IMR-90 (cell line): Measurements from ENCODE around the gene HMOX1. TPM values are rescaled to one million over a fixed set of nuclear protein-coding genes. Genes with fewer than 3 reads are reported as not detected.

ENCODE experiments used
- ATAC-seq: fragments of 200-7000 bp; cut with Tn5 transposase; 2 replicates; pipeline ENCODE4 v1.9.1; 2020; ENCODE audit warnings: low read depth, mild to moderate bottlenecking, moderate library complexity
- BruUV-seq: library from RNA; stranded (reverse); fragments of 400-500 nt; replicated peaks from 2 replicates; lab custom pipeline; 2021; lab: Mats Ljungman, UMichigan
- CTCF ChIA-PET: fragments of 300-600 bp; formaldehyde crosslinking; extraction: SDS; loops from one replicate; lab custom pipeline; 2021; ENCODE audit warnings: antibody characterized with exemption; lab: Yijun Ruan, JAX
- POLR2A ChIA-PET: fragments of 300-600 bp; sonication (Branson Sonifier 250); formaldehyde crosslinking; loops from one replicate; lab custom pipeline; 2022; ENCODE audit warnings: antibody characterized with exemption; ENCODE audit not compliant: unreplicated experiment; lab: Charles Lee
- DNase-seq: peaks from one replicate; pipeline ENCODE4 v3.0.0; 2013
- H2AFZ ChIP-seq: replicated peaks from 2 replicates; pipeline ENCODE3; 2013; ENCODE audit warnings: low read length, mild to moderate bottlenecking; ENCODE audit not compliant: poor library complexity
- H2AK5ac ChIP-seq: 2 replicates; pipeline ENCODE4 v1.6.1; 2013; ENCODE audit warnings: low read depth, low read length, inconsistent platforms
- H2AK9ac ChIP-seq: replicated peaks from 2 replicates; pipeline ENCODE3; 2013; ENCODE audit warnings: mild to moderate bottlenecking, low read depth, low read length, moderate library complexity; ENCODE audit not compliant: poor library complexity
- H2BK120ac ChIP-seq: 2 replicates; pipeline ENCODE4 v1.6.1; 2013; ENCODE audit warnings: low read depth, low read length, inconsistent platforms
- H2BK15ac ChIP-seq: 3 replicates; pipeline ENCODE4 v1.6.1; 2013; ENCODE audit warnings: low read depth, low read length, inconsistent platforms
- H2BK20ac ChIP-seq: 2 replicates; pipeline ENCODE4 v1.6.1; 2013; ENCODE audit warnings: low read depth, mild to moderate bottlenecking, inconsistent platforms, low read length, moderate library complexity
- H2BK5ac ChIP-seq: 2 replicates; pipeline ENCODE4 v1.6.1; 2013; ENCODE audit warnings: mild to moderate bottlenecking, low read depth, low read length, inconsistent platforms; ENCODE audit not compliant: poor library complexity, severe bottlenecking
- H3K14ac ChIP-seq: replicated peaks from 2 replicates; pipeline ENCODE4 v1.6.1; 2013; ENCODE audit warnings: low read depth, low read length, inconsistent platforms
- H3K18ac ChIP-seq: 2 replicates; pipeline ENCODE4 v1.6.1; 2013; ENCODE audit warnings: low read depth, low read length, control low read depth
- H3K23ac ChIP-seq: 2 replicates; pipeline ENCODE4 v1.6.1; 2013; ENCODE audit warnings: low read depth, low read length, inconsistent platforms
- H3K27ac ChIP-seq: 2 replicates; pipeline ENCODE4 v1.5.1; 2013; ENCODE audit warnings: mild to moderate bottlenecking, control low read depth, low read length; ENCODE audit not compliant: insufficient read depth
- H3K27me3 ChIP-seq: 2 replicates; pipeline ENCODE4 v1.6.1; 2013; ENCODE audit warnings: low read length; ENCODE audit not compliant: control insufficient read depth, insufficient read depth
- H3K36me3 ChIP-seq: 2 replicates; pipeline ENCODE4 v1.6.1; 2013; ENCODE audit warnings: low read length, mixed read lengths; ENCODE audit not compliant: control insufficient read depth, insufficient read depth
- H3K4ac ChIP-seq: 2 replicates; pipeline ENCODE4 v1.6.1; 2013; ENCODE audit warnings: low read depth, low read length, inconsistent platforms
- H3K4me1 ChIP-seq: 2 replicates; pipeline ENCODE4 v1.6.1; 2013; ENCODE audit warnings: low read length, mixed read lengths; ENCODE audit not compliant: control insufficient read depth, insufficient read depth
- H3K4me2 ChIP-seq: 2 replicates; pipeline ENCODE4 v1.6.1; 2013; ENCODE audit warnings: low read depth, mild to moderate bottlenecking, control low read depth, low read length, moderate library complexity
- H3K4me3 ChIP-seq: 2 replicates; pipeline ENCODE4 v1.5.1; 2013; ENCODE audit warnings: low read depth, mild to moderate bottlenecking, control low read depth, low read length, moderate library complexity; ENCODE audit not compliant: insufficient read depth
- H3K56ac ChIP-seq: 2 replicates; pipeline ENCODE4 v1.6.1; 2013; ENCODE audit warnings: low read length, inconsistent platforms; ENCODE audit not compliant: insufficient read depth; ENCODE audit errors: extremely low read depth
- H3K79me1 ChIP-seq, 2 experiments: 2 replicates each; pipeline ENCODE4 v1.6.1; 2013; ENCODE audit warnings: low read length in 2 of 2, inconsistent platforms in 1 of 2, low read depth in 1 of 2
- H3K9ac ChIP-seq: 2 replicates; pipeline ENCODE4 v1.6.1; 2013; ENCODE audit warnings: low read depth, low read length, control low read depth
- H3K9me1 ChIP-seq: 2 replicates; pipeline ENCODE4 v1.6.1; 2013; ENCODE audit warnings: low read length, inconsistent platforms; ENCODE audit not compliant: insufficient read depth
- H3K9me3 ChIP-seq: 2 replicates; pipeline ENCODE4 v1.6.1; 2013; ENCODE audit warnings: low read length; ENCODE audit not compliant: control insufficient read depth, insufficient read depth
- H4K20me1 ChIP-seq: 2 replicates; pipeline ENCODE4 v1.6.1; 2013; ENCODE audit warnings: low read length, inconsistent platforms; ENCODE audit not compliant: insufficient read depth
- H4K5ac ChIP-seq: 2 replicates; pipeline ENCODE4 v1.6.1; 2013; ENCODE audit warnings: mild to moderate bottlenecking, low read depth, low read length, control low read depth
- H4K8ac ChIP-seq, 2 experiments: 2 replicates each; pipeline ENCODE4 v1.6.1; 2013; ENCODE audit warnings: low read depth in 2 of 2, low read length in 2 of 2, control low read depth in 1 of 2, inconsistent platforms in 1 of 2
- H4K91ac ChIP-seq: 2 replicates; pipeline ENCODE4 v1.6.1; 2013; ENCODE audit warnings: low read depth, low read length, inconsistent platforms; ENCODE audit not compliant: insufficient read depth
- BHLHE40 ChIP-seq: fragments of 150-350 bp; IDR thresholded peaks from 2 replicates; pipeline ENCODE4 v1.6.1; 2016; ENCODE audit warnings: mild to moderate bottlenecking, low read depth, low read length
- CEBPB ChIP-seq: IDR thresholded peaks from 2 replicates; pipeline ENCODE4 v1.6.1; 2012; ENCODE audit warnings: low read depth, low read length, improper control_type of control experiment
- CHD1 ChIP-seq: IDR thresholded peaks from 2 replicates; pipeline ENCODE4 v1.6.1; 2012; ENCODE audit warnings: low read depth, low read length, improper control_type of control experiment
- CTCF ChIP-seq: conservative IDR thresholded peaks from 2 replicates; pipeline ENCODE4 v1.5.1; 2012; ENCODE audit warnings: mild to moderate bottlenecking, low read depth, low read length, improper control_type of control experiment
- ELK1 ChIP-seq: fragments of 150-350 bp; IDR thresholded peaks from 2 replicates; pipeline ENCODE4 v1.6.1; 2016; ENCODE audit warnings: low read depth, mild to moderate bottlenecking, low read length, moderate library complexity, borderline replicate concordance
- FOS ChIP-seq: fragments of 150-350 bp; IDR thresholded peaks from 2 replicates; pipeline ENCODE4 v1.6.1; 2016; ENCODE audit warnings: low read depth, low read length
- MAFK ChIP-seq: IDR thresholded peaks from 2 replicates; pipeline ENCODE4 v1.6.1; 2012; ENCODE audit warnings: low read depth, low read length, improper control_type of control experiment
- MAZ ChIP-seq: IDR thresholded peaks from 2 replicates; pipeline ENCODE4 v1.6.1; 2012; ENCODE audit warnings: low read depth, mild to moderate bottlenecking, low read length, improper control_type of control experiment, moderate library complexity, borderline replicate concordance
- MXI1 ChIP-seq: IDR thresholded peaks from 2 replicates; pipeline ENCODE4 v1.6.1; 2012; ENCODE audit warnings: low read depth, mild to moderate bottlenecking, low read length, moderate library complexity, borderline replicate concordance
- NFE2L2 ChIP-seq: fragments of 150-350 bp; IDR thresholded peaks from 2 replicates; pipeline ENCODE4 v1.6.1; 2016; ENCODE audit warnings: low read depth, mild to moderate bottlenecking, low read length
- POLR2A ChIP-seq: IDR thresholded peaks from 2 replicates; pipeline ENCODE4 v1.6.1; 2012; ENCODE audit warnings: mild to moderate bottlenecking, low read depth, low read length
- RAD21 ChIP-seq: IDR thresholded peaks from 2 replicates; pipeline ENCODE4 v1.6.1; 2012; ENCODE audit warnings: low read length, improper control_type of control experiment
- RCOR1 ChIP-seq: IDR thresholded peaks from 2 replicates; pipeline ENCODE4 v1.6.1; 2012; ENCODE audit warnings: mild to moderate bottlenecking, low read length, improper control_type of control experiment; ENCODE audit not compliant: insufficient replicate concordance
- RFX5 ChIP-seq: IDR thresholded peaks from 2 replicates; pipeline ENCODE4 v1.8.0; 2012; ENCODE audit warnings: low read depth, mild to moderate bottlenecking, low read length, moderate library complexity
- SMC3 ChIP-seq: fragments of 150-350 bp; IDR thresholded peaks from 2 replicates; pipeline ENCODE4 v1.6.1; 2016; ENCODE audit warnings: low read depth, mild to moderate bottlenecking, antibody characterized with exemption, low read length, moderate library complexity
- WGBS, 2 experiments: methylation state at CpG; one replicate each; pipeline versions ENCODE4 v1.1.5 to v1.1.7; 2013; ENCODE audit warnings: missing lambda C conversion rate in 2 of 2; ENCODE audit not compliant: insufficient read length in 1 of 2; ENCODE audit errors: extremely low coverage in 2 of 2; 5-methylcytosine and 5-hydroxymethylcytosine counted together
- dilution Hi-C: fragments of 300-500 bp; cut with HindIII; formaldehyde crosslinking; loops from one replicate; pipeline ENCODE4 v1.14.3; 2018; ENCODE audit warnings: low sequenced_read_pairs; ENCODE audit not compliant: unreplicated experiment
- in situ Hi-C: fragments of 300-500 bp; cut with MboI; formaldehyde crosslinking; loops from 3 replicates; pipeline ENCODE4 v1.14.3; 2019; ENCODE audit warnings: low sequenced_read_pairs, inconsistent platforms, mixed read lengths
- intact Hi-C: fragments of 100-400 bp; cut with micrococcal nuclease; formaldehyde crosslinking; loops from 2 replicates; pipeline ENCODE4 v1.10.0; 2022
- polyA plus RNA-seq, 3 experiments: library from polyadenylated mRNA; depleted of rRNA; stranded (reverse); fragments of >200 nt; gene quantifications; 2 replicates each; pipeline ENCODE4 v1.2.3, GENCODE V29; 2012; ENCODE audit warnings: low replicate concordance in 1 of 3
- total RNA-seq: library from RNA; depleted of rRNA; stranded (reverse); fragments of >200 nt; gene quantifications from 2 replicates; pipeline ENCODE4 v1.2.3, GENCODE V29; 2012
- TF ChIP-seq, protein P1 (sequence below): fragments of 150-350 bp; IDR thresholded peaks from 2 replicates; pipeline ENCODE4 v1.6.1; 2017; ENCODE audit warnings: mild to moderate bottlenecking, antibody characterized with exemption, low read length, low read depth

Gene HMOX1
- total and polyA plus RNA-seq, 2 of the 4 experiments (the other 2 are of a cell fraction) = 23.1 to 50.5 TPM

- H3K79me1 ChIP-seq = peaks cover 0 to 4% of the 10 kb centered on the region in 2 experiments; a peak in 2 of 4 replicates
- H2AFZ ChIP-seq = no peak overlapping the region
- no peak overlapping the region for H3K4me3 ChIP-seq
- no peak overlapping the region for H2BK20ac ChIP-seq
- intact Hi-C loops (no loop called here), dilution Hi-C loops (no loop called here), in situ Hi-C loops (no loop called here)
- ChIA-PET POLR2A (no interaction called here), CTCF (interaction anchor here (2.0 kb wide), 1 partner anchor 11 kb away, joined by 10 read pairs; no protein-coding TSS in a partner anchor)
- DNase-seq = no peak
- ATAC-seq = no peak
- no peak overlapping the region for H4K91ac ChIP-seq
- peaks cover 29% of the 10 kb centered on the region for H3K36me3 ChIP-seq
- H2AK9ac ChIP-seq = no peak overlapping the region
- H4K8ac ChIP-seq = no peak overlapping the region
- peaks cover 2% of the 10 kb centered on the region for H3K4me1 ChIP-seq
- no TSS peak for BruUV-seq
- H4K5ac ChIP-seq = no peak overlapping the region
- TF ChIP-seq RFX5 = no peak
- no peak for TF ChIP-seq MAZ
- TF ChIP-seq MXI1 = no peak
- TF ChIP-seq FOS = no peak
- no peak for TF ChIP-seq CEBPB
- TF ChIP-seq MAFK = no peak
- TF ChIP-seq POLR2A = no peak
- TF ChIP-seq ELK1 = no peak
- TF ChIP-seq RCOR1 = no peak
- TF ChIP-seq BHLHE40 = no peak
- TF ChIP-seq CTCF = no peak
- TF ChIP-seq SMC3 = no peak
- TF ChIP-seq, protein P1, sequence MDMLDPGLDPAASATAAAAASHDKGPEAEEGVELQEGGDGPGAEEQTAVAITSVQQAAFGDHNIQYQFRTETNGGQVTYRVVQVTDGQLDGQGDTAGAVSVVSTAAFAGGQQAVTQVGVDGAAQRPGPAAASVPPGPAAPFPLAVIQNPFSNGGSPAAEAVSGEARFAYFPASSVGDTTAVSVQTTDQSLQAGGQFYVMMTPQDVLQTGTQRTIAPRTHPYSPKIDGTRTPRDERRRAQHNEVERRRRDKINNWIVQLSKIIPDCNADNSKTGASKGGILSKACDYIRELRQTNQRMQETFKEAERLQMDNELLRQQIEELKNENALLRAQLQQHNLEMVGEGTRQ = no peak
- no peak for TF ChIP-seq RAD21
- TF ChIP-seq NFE2L2 = no peak
- TF ChIP-seq CHD1 = no peak
- peaks cover 4% of the 10 kb centered on the region; the same call in 1 of the 2 replicates for H4K20me1 ChIP-seq
- no peak overlapping the region for H3K27ac ChIP-seq
- no peak overlapping the region for H3K14ac ChIP-seq
- no peak overlapping the region for H3K56ac ChIP-seq
- no peak overlapping the region for H3K4ac ChIP-seq
- no peak overlapping the region for H3K18ac ChIP-seq
- no peak overlapping the region for H3K23ac ChIP-seq
- H2AK5ac ChIP-seq = no peak overlapping the region
- no peaks in the 10 kb centered on the region for H3K9me3 ChIP-seq
- H2BK5ac ChIP-seq = no peak overlapping the region
- H3K27me3 ChIP-seq = no peaks in the 10 kb centered on the region
- 98% methylated on average over 10 of the region's 10 CpGs; no CpG with 5 or more reads in 1 of the 2 experiments for WGBS, 2 experiments
- H2BK120ac ChIP-seq = no peak overlapping the region
- H3K9ac ChIP-seq = no peak overlapping the region
- H2BK15ac ChIP-seq = no peak overlapping the region
- 0 out of 2 replicates have a peak, but pooled peaks cover 4% of the 10 kb centered on the region for H3K9me1 ChIP-seq
- no peak overlapping the region for H3K4me2 ChIP-seq
These were observed 38.9 kb downstream of the HMOX1 start for GRCh38 chr22:35419756-35420155.
